22Rv1 (cell line): Measurements from ENCODE around the gene MUC16.

ENCODE experiments used
- CTCF ChIP-seq: fragments of 450-650 bp; IDR thresholded peaks from 2 replicates; pipeline ENCODE4 v1.5.1; 2017; ENCODE audit warnings: mild to moderate bottlenecking
- ZFX ChIP-seq: fragments of 450-650 bp; IDR thresholded peaks from 2 replicates; pipeline ENCODE4 v1.6.1; 2017; ENCODE audit warnings: antibody characterized with exemption, borderline replicate concordance

- TF ChIP-seq CTCF: no peak
- no peak for TF ChIP-seq ZFX
Measured at GRCh38 chr19:9009935-9010651, at the start of gene MUC16.
